ENCODE measurements around the gene PIP4K2B. TPM values are rescaled to one million over a fixed set of nuclear protein-coding genes. Genes with fewer than 3 reads are reported as not detected.
"Not testable (repeated sequence)": the region's sequence is repeated elsewhere in the genome, so short reads cannot be mapped to it uniquely, and the experiment has no call there.

The PIP4K2B gene
- polyA plus RNA-seq, 3 donors, result 73.9 to 87.2 (median 80.9) TPM

DNA sequence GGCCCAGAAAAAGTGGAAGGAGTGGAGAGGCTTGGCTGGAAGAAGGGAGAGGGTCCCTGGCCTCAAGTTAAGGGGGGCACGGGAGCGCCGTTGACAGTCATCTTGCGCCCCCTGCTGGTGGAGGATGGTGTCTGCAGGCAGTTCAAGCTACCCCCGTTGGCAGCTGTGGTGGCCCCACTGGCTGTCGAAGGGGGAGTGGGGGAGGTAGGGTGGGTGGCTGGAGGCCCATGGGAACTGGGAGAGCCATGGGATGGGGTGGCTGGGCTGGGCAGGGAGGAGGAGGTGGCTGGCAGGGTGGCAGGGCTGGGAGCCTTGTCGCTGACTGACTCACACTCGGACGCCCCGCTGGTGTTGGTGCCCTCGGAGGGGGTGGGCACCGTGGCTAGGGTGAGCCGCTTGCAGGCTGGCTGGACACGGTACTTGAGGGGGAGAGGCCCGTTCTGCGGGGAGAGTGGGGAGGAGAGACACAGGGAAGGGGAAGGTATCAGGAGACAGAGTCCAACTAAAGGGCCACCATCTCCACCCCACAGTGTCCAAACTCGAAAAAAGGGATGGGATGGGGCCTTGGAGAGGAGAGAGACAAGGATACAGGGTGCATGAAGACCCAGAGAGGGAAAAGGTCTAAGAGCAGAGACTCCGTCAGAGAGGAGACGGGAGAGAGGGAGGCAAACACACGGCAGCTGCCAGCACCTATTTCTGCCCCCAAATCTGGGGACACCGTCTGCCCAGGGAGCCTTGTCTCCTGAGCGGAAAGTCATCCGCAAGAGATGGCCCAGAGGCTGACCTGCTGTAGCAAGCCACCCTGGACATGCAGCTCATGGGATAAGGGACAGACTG, 64.0 kb downstream of the PIP4K2B start:
- no peak for DNase-seq (ENCODE audit: extremely low read depth in 1 of 11, low read depth in 9 of 11, low spot score in 4 of 11)

DNA sequence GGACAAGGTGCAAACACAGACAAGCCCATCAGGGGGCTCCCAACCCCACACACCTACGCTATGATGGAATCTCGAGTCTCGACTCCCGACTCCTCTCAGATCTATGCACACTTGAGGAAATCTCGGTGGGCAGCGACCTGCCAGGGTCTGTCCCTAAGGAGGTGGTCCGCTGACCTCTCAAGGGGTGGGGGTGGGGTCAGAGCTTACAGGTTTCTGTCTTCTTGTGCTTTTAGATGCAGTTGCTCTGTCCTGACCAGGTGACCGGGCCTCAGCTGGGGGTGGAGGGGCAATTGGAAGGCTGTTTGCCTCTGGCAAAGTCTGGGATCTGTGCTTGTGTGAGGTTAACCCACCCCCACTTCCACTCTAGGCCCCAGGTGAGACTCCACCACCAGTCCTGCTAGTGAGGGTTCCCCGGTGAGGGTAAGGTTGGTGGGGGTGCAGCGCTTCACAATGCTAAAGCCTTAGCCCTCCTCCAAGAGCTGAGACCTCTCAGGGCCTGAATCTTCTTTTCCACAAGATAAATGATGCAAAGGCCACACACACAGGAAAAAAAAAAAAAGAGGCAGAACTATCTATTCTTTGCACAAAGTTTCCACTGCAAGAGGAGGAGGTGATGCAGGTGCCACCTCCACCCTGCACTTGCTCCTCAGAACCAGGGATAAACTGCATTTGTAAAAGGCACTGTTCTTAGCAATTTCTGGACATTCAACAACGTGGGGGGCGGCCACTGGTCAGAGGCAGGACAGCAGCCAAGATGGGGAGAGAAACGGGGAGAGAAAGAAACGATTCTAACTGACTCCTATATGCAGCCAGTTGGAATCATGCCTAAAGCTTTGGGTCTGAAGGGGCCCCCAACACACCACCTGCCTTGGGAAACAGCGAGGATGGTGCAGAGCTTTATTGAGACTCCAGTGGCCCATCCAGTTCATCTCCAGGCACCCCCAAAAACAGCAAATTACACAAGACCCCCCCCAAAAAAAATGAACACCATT, 65.1 kb downstream of the PIP4K2B start:
- DNase-seq (ENCODE audit: extremely low read depth in 1 of 11, low read depth in 9 of 11, low spot score in 4 of 11), result no peak

DNA sequence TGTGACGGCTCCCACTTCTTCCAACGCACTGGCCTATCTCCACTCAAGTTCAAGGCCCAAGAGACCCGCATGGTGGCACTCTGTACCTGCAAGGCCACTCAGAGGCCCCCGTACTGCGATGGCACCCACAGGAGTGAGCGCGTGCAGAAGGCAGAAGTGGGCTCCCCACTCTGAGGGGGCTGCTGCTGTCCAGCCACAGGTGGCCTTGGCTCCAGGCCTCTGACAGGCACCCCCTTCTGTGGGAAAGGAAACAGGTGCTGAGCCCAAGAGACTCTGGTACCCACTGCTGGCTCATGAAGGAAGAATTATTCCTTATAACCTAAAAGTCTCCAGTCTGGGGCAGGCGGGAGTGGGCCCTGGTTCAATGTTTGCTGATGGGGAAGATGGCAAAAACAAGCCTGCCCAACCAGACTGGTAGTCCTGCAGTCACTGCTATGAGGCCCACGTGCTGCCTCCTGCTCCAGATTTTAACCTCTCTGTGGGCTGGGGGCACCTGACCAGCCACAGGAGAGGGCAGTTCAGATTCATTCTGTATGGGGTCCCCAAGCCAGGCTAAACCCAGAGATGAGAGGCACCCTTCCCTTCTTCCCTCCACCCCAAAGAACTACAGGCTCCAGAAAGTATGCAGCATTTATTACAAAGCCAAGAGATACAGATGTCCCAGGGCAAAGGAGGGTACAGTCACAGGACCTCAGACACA, 65.9 kb downstream of the PIP4K2B start:
- DNase-seq (ENCODE audit: extremely low read depth in 1 of 11, low read depth in 9 of 11, low spot score in 4 of 11), result no peak

DNA sequence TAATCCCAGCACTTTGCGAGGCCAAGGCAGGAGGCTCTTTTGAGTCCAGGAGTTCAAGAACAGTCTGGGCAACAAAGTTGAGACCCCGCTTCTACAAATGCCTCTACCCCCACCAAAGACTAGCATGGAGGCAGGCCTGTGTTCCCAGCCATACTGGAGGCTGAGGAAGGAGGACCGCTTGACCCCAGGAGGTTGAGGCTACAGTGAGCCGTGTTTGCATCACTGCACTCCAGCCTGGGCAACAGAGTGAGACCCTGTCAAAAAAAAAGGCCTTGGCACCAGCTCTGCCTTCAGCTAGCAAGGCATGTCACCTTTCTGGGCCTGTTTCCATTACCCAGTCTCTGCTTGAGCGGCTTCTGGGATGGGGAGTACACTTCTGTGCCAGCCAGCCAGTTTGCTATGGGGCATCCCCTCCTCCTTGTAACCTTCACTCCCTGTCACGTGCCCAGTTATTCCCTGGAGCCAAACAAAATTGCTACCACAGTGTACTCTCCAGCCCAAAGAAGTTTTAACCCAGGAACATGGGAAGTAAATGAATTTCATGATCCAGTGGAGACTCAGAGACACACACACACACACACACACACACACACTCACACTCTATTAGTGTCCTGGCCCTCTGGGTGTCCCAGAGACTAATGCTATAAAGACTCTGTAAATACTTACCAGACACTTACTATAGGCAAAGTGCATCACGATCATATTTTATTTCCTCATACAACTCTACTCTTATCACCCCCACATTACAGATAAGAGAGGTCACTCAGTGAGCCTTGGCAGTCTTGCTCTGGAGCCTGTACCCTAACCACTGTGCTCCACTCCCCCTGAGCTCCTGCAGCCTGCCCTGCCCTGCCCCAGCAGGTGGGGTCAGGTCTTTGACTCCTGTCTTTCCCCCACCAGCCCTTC, 66.7 kb downstream of the PIP4K2B start:
- DNase-seq (ENCODE audit: extremely low read depth in 1 of 11, low read depth in 9 of 11, low spot score in 4 of 11), result no peak

DNA sequence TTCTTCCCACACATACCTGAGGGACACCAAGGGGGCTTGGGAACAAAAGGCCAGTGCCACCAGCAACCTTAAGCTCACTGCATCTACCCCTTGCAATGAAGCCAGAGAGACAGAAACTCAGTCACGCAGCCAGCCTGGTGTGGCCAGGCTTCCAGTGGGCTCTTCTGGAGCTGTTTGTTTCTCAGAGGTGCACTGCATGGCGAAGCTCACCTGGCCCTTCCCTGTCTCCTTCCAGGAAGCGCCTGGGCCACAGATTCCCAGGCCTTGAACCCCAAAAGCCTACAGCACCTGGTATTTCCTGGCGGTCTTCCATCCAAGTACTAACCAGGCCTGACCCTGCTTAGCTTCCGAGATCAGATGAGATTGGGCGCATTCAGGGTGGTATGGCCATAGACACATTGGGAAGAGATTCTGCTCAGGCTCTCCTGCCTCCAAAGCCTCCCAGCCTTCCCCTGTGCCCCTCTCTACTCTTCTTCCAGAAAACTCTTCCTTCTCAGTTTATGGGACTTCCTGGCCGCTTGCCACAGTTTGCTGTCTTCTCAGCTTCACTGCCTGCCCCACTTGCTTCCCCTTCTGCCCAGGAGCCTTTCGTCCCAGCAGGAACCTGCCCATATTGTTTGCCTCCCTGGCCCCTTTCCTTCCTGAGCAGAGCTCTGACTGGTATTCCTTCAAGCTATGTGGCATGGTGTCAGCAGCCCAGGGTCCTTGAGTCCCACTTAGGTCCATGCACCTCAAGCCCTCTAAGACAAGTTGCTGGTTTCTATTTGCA, 67.6 kb downstream of the PIP4K2B start:
- no peak for DNase-seq (ENCODE audit: extremely low read depth in 1 of 11, low read depth in 9 of 11, low spot score in 4 of 11)

DNA sequence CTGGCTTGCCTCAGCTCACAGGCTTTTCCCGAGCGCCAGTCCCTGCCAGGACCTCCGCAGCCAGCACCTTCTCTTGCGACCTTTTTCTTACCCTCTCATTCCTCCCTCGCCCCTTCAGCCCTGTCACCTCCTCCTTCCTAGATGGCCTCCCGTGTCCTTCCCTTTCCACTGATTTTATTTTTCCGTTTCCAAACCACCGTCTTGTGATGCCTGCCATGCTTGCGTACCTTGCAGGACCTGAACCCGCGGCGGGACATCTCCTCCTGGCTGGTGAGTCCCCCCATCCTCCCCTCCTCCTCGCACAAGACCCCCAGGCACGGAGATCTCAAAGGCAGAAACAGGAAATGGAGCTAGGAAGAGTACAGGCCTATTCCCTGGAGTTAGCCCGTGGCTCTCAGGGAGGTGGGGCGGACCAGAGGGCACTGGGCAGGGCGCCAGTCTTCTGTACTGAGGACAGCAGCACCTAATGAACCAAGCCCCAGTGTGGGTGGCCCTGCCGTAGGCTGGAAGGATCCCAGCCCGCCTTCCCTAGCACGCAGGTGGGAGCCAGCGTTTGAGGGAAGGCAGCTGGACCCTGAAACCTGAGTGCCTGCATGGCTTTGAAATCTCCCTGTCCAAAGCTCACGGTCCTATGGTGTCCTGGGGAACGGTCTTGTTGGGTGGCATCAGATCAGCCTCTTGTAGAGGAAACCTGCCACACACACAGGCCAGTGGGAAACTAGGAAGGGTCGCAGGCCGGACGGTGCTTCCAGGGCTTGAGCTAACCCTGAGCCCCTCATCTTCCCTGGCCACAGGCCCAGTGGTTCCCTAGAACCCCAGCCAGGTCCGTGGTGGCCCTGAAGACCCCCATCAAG, 68.6 kb downstream of the PIP4K2B start:
- no peak for DNase-seq (ENCODE audit: extremely low read depth in 1 of 11, low read depth in 9 of 11, low spot score in 4 of 11)

DNA sequence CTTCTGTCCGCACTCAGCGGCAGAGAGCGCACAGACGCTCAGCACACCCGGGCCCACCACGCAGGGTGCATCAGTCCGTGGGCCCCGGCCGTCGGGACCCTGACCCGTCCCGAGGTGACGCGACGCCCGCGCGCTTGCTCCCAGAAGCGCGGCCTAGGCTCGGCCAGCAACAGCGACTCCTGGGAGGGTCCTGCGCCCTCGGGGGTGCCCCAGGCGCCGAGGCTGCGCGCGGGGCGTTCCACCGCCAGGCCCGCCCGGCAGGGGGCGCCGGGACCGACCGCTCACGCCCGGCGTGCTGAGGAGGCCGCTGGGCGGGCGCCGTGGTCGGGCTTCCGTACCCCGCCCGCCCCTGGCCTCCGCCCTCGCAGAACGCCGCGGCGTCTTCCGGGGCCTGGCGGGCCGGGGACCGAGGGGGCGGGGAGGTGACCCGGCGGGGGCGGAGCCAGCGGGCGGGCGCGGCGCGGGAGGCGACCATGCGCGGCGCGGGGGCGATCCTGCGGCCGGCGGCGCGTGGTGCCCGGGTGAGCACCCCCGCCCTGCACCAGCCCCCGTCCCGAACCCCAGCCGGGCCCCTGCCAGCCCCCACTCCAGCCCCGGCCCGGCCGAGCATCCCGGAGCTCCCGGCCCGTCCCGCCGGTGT, 69.3 kb downstream of the PIP4K2B start, which contains the start of gene CISD3:
TSS of gene CISD3 (plus strand) at position 456 of the 640 bp plus-strand sequence. CDS start at position 474, 18 bp downstream.
- peak in 3 of 11 donors; percentile 78 to 81 (median 79) for DNase-seq (ENCODE audit: extremely low read depth in 1 of 11, low read depth in 9 of 11, low spot score in 4 of 11)

DNA sequence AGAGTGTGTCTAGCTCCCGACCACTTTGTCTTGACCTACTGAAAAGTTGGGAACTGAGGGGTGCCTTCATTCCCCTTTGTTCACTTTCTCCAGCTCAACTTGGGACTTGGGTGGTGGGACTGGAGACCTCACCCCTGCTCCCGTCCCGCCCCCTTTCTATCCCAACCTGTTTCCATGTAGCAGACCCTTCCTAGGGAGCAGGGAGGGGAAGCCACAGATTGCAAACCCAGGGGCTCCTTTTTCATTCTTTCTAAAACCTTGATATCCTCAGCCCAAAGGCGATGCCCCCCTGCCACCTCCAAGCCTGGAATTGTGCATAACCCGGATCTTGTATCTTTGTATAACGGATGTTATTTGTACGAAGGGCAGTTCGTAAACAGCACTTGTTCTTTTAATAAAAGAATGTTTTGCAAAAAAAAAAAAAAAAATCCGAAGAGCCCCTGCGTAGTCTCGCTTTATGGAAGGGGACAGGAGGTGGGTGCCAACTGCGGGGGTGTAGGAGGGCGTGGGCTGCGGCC, 69.9 kb downstream of the PIP4K2B start:
- DNase-seq (ENCODE audit: extremely low read depth in 1 of 11, low read depth in 9 of 11, low spot score in 4 of 11), result no peak

DNA sequence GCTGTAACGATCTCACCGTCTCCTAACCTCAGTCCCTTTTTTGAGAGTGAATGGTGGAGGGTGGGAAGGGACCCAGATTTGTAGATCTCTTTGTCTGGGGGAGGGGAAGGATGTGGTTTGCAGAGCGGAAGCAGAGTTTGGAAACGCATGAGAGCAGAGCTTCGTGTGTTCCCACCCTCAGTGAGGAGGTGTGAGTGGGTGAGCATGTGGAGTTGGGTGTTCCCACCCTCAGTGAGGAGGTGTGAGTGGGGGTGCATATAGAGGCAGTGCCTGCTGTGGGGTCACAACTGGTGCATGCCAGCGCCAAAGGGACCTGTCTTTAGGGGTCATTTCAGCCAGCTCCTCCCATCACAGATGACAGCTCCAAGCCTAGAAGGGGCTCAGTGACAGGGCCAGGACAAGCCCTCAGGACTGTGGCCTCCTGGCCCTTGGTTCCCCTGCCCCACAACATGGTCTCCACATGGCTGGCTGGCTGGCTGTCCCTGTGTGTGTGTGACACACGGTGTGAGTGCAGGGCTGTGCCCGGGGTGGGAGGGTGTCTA, 71.0 kb downstream of the PIP4K2B start:
- no peak for DNase-seq (ENCODE audit: extremely low read depth in 1 of 11, low read depth in 9 of 11, low spot score in 4 of 11)

DNA sequence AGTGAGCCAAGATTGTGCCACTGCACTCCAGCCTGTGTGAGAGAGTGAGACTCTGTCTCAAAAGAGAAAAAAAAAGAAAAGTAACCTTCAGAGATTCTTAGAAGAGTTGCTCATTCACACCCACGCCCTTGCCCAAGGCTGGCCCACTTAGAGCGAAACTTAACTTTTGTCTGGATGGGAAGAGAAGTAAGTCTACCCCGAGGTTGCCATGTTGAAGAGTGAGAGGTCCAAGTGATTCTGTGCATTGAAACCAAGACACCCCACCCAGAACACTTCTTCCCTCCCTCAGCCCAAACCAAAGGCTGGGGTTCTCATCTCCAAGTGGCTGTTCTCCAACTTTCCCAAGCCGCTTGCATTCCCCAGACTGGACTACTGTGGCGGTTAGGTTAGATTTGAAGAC, 71.6 kb downstream of the PIP4K2B start:
- no peak for DNase-seq (ENCODE audit: extremely low read depth in 1 of 11, low read depth in 9 of 11, low spot score in 4 of 11)

DNA sequence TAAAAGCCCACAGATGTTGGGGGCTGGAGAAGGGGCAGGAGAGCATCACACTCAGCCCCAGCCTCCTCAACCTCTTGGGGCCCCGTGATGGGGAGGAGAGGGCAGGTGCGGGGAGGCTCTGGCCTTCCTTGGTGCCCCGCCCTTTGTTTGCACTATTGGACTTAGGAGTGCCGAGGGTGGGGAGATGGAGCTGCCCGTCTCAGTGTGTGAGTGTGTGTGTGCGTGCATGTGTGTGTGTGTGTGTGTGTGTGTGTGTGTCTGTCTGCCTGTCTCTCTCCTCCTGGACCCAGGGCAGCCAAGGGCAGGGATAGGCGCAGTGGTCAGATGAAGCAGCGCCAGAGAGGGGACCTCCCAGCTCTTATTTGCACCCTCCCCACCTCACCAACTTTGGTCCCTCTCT, 73.2 kb downstream of the PIP4K2B start:
- not testable (repeated sequence) for DNase-seq (ENCODE audit: extremely low read depth in 1 of 11, low read depth in 9 of 11, low spot score in 4 of 11)

DNA sequence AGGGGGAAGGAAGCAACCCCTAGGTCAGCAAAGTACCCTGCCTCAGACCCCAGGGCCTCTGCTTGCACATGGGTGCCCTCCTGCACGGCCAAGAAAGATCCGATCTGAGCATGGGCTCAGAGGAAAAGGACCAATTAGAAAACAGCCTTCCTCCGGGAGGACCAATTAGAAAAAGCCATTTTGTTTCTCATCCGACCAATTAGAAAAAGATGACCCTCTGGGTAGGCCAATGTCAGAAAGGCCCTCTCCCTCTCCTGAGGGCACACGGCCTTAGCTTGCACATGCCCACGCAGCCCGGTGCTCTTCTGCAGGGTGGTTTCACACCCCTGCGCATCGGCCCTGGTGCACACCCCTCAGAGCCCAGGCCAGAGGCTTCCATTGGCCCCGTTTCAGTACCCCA, 74.3 kb downstream of the PIP4K2B start:
- DNase-seq (ENCODE audit: extremely low read depth in 1 of 11, low read depth in 9 of 11, low spot score in 4 of 11), result no peak

DNA sequence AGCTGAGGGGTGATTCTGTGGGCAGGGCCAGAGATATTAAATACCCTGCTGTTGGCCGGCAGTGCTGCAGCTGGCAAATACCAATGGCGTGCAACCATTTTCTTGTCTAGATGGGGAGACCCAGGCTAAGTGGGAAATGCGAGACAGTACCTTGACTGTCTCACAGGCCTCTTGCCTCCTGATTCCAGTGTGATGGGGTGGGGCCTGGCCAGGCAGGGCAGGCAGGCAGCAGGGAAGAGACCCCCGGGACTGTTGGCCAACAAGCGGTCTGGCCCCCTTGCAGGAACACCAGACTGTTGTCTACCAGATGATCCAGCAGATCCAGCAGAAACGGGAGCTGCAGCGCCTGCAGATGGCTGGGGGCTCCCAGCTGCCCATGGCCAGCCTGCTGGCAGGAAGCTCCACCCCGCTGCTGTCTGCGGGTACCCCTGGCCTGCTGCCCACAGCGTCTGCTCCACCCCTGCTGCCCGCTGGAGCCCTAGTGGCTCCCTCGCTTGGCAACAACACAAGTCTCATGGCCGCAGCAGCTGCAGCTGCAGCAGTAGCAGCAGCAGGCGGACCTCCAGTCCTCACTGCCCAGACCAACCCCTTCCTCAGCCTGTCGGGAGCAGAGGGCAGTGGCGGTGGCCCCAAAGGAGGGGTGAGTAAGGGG, 74.9 kb downstream of the PIP4K2B start:
- no peak for DNase-seq (ENCODE audit: extremely low read depth in 1 of 11, low read depth in 9 of 11, low spot score in 4 of 11)

DNA sequence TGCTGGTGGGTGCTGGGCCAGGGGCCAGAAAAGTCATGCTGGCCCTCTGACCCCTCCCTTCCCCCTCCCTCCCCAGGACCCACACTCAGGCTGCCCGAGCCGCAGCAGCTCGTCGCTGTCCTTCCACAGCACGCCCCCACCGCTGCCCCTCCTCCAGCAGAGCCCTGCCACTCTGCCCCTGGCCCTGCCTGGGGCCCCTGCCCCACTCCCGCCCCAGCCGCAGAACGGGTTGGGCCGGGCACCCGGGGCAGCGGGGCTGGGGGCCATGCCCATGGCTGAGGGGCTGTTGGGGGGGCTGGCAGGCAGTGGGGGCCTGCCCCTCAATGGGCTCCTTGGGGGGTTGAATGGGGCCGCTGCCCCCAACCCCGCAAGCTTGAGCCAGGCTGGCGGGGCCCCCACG, 77.6 kb downstream of the PIP4K2B start:
- DNase-seq (ENCODE audit: extremely low read depth in 1 of 11, low read depth in 9 of 11, low spot score in 4 of 11), result no peak

DNA sequence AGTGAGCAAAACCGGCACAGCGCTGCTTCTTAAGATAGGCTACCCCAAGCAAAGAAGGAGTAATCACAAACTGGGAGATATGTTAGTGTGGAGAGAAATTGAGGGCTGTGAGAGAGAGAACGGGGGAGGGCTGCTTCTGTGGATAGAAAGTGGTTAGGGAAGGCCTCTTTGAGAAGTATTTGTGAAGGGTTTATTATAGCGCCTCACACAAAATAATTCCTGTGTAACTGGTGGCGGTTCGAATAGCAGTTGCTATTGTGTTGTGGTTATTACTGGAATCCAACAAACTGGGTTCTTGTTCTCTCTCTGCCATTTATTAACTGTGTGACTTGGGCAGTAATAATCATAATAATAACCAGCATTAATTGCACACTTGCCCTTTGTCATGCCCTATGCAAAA, 78.4 kb downstream of the PIP4K2B start:
- DNase-seq (ENCODE audit: extremely low read depth in 1 of 11, low read depth in 9 of 11, low spot score in 4 of 11), result no peak

All from renal cortex interstitium (tissue), 11 donors.